Sigmoid colon (tissue), 7 donors: ENCODE results near the gene PMM2. TPM values are rescaled to one million over a fixed set of nuclear protein-coding genes. Genes with fewer than 3 reads are reported as not detected.

Experiments
- DNase-seq: peaks from one replicate; pipeline ENCODE4 v3.0.0-alpha.2; 2019
- H3K27ac ChIP-seq, 4 donors: fragments of 200-600 bp; sonication (generic); one replicate each; pipeline ENCODE4 v1.5.1; 2016 to 2019; ENCODE audit warnings: mild to moderate bottlenecking in 1 of 4
- H3K27me3 ChIP-seq, 3 donors: fragments of 200-600 bp; sonication (generic); one replicate each; pipeline ENCODE4 v1.5.1; 2019; ENCODE audit warnings: mild to moderate bottlenecking in 1 of 3
- H3K36me3 ChIP-seq, 4 donors: fragments of 200-600 bp; sonication (generic); one replicate each; pipeline ENCODE4 v1.5.1; 2016 to 2019
- H3K4me1 ChIP-seq, 4 donors: fragments of 200-600 bp; sonication (generic); one replicate each; pipeline ENCODE4 v1.5.1; 2017 to 2019
- H3K4me3 ChIP-seq, 4 donors: fragments of 200-600 bp; sonication (generic); one replicate each; pipeline ENCODE4 v1.5.1; 2017 to 2019; ENCODE audit warnings: mild to moderate bottlenecking in 2 of 4, moderate library complexity in 1 of 4
- H3K9me3 ChIP-seq, 4 donors: fragments of 200-600 bp in 3 of 4; sonication (generic) in 3 of 4; one replicate each; pipeline versions ENCODE4 v1.5.1 to v1.6.1; 2013 to 2019
- EP300 ChIP-seq, 4 donors: sonication (generic); formaldehyde crosslinking; IDR thresholded peaks; one replicate each; pipeline ENCODE4 v1.6.1; 2017; ENCODE audit warnings: antibody characterized with exemption in 4 of 4
- POLR2A ChIP-seq, 2 donors: fragments of 450-650 bp; IDR thresholded peaks; one replicate each; pipeline ENCODE4 v1.6.1; 2016; ENCODE audit warnings: antibody characterized with exemption in 2 of 2, mild to moderate bottlenecking in 2 of 2, moderate library complexity in 2 of 2
- POLR2AphosphoS5 ChIP-seq, 4 donors: sonication (generic); formaldehyde crosslinking; IDR thresholded peaks; one replicate each; pipeline ENCODE4 v1.6.1; 2017; ENCODE audit warnings: antibody characterized with exemption in 4 of 4
- WGBS, 2 donors: extraction: QIAGEN DNeasy Blood & Tissue Kit; methylation state at CpG; one replicate each; pipeline ENCODE4 v1.1.7; 2013; 5-methylcytosine and 5-hydroxymethylcytosine counted together
- intact Hi-C: fragments of 100-400 bp; cut with DNase I; formaldehyde crosslinking; loops from one replicate; pipeline ENCODE4 v1.15.1; 2023
- polyA plus RNA-seq, 3 donors: library from polyadenylated mRNA; stranded (reverse); fragments of 200-250 nt; gene quantifications; one replicate each; pipeline ENCODE4 v1.2.3, GENCODE V29; 2013
- total RNA-seq, 4 donors: library from RNA; depleted of rRNA; stranded (reverse); fragments of >200 nt; gene quantifications; one replicate each; pipeline ENCODE4 v1.1.0, GENCODE V29; 2016
- TF ChIP-seq, protein P1 (sequence below), 4 experiments: fragments of 450-650 bp in 3 of 4; fragments of 200-600 bp in 1 of 4; IDR thresholded peaks; one replicate each; pipeline ENCODE4 v1.5.1; 2016 to 2019; ENCODE audit warnings: antibody characterized with exemption in 4 of 4, mild to moderate bottlenecking in 3 of 4, moderate library complexity in 2 of 4
- donor health status: healthy with polysubstance abuse.
- donor health status: Bipolar disorder and iron deficiency.
- donor health status: healthy.

Gene PMM2
- total and polyA plus RNA-seq, 7 donors = 13.6 to 52.4 (median 22.1) TPM

DNA sequence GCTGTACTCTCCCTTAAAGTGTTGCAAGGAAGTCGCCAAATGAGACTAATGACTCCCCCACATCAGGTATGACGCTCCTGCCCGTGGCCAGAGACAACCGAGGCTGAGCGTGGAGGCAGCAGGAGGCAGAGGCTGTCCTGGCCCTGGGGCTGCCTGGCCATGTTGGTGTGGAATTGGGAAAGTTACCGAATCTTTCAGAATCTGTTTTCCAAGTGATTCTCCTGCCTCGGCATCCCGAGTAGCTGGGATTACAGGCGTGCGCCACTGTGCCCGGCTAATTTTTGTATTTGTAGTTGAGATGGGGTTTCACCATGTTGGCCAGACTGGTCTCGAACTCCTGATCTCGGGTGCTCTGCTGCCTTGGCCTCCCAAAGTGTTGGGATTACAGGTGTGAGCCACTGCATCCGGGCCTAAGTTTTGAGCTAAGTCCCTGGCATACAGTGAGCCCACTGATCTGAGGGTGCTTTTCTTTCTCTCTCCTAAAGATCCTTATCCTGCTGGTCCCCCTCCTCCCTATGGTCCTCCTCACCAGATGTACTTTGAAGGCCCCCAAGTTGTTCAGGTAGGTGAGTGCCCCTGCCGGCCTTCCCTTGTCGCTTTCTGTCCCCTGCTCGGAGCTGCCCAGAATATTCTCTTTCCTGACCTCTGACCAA is 85.2 kb downstream of the PMM2 start:
- peaks cover 0 to 43% (median 8%) of the 10 kb centered on the region in 3 donors for H3K27me3 ChIP-seq
- no peak for DNase-seq
- H3K36me3 ChIP-seq = no peaks in the 10 kb centered on the region
- TF ChIP-seq, protein P1, sequence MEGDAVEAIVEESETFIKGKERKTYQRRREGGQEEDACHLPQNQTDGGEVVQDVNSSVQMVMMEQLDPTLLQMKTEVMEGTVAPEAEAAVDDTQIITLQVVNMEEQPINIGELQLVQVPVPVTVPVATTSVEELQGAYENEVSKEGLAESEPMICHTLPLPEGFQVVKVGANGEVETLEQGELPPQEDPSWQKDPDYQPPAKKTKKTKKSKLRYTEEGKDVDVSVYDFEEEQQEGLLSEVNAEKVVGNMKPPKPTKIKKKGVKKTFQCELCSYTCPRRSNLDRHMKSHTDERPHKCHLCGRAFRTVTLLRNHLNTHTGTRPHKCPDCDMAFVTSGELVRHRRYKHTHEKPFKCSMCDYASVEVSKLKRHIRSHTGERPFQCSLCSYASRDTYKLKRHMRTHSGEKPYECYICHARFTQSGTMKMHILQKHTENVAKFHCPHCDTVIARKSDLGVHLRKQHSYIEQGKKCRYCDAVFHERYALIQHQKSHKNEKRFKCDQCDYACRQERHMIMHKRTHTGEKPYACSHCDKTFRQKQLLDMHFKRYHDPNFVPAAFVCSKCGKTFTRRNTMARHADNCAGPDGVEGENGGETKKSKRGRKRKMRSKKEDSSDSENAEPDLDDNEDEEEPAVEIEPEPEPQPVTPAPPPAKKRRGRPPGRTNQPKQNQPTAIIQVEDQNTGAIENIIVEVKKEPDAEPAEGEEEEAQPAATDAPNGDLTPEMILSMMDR (IDR thresholded peaks at IDR 0.05) = no peak
- TF ChIP-seq POLR2AphosphoS5 (IDR thresholded peaks at IDR 0.05) (no peak), POLR2A (IDR thresholded peaks at IDR 0.05) (no peak), EP300 (IDR thresholded peaks at IDR 0.05) (no peak)
- intact Hi-C loops = loop anchor here (5.0 kb wide), 1 partner anchor 86 kb away; the partner anchor contains the start of genes PMM2 and TMEM186
- 92% methylated on average over 17 of the region's 17 CpGs for WGBS, 2 donors
- H3K27ac ChIP-seq = no peak overlapping the region
- H3K4me3 ChIP-seq = no peak overlapping the region
- H3K9me3 ChIP-seq = no peaks in the 10 kb centered on the region
- peaks cover 0 to 23% (median 18%) of the 10 kb centered on the region in 4 donors for H3K4me1 ChIP-seq

DNA sequence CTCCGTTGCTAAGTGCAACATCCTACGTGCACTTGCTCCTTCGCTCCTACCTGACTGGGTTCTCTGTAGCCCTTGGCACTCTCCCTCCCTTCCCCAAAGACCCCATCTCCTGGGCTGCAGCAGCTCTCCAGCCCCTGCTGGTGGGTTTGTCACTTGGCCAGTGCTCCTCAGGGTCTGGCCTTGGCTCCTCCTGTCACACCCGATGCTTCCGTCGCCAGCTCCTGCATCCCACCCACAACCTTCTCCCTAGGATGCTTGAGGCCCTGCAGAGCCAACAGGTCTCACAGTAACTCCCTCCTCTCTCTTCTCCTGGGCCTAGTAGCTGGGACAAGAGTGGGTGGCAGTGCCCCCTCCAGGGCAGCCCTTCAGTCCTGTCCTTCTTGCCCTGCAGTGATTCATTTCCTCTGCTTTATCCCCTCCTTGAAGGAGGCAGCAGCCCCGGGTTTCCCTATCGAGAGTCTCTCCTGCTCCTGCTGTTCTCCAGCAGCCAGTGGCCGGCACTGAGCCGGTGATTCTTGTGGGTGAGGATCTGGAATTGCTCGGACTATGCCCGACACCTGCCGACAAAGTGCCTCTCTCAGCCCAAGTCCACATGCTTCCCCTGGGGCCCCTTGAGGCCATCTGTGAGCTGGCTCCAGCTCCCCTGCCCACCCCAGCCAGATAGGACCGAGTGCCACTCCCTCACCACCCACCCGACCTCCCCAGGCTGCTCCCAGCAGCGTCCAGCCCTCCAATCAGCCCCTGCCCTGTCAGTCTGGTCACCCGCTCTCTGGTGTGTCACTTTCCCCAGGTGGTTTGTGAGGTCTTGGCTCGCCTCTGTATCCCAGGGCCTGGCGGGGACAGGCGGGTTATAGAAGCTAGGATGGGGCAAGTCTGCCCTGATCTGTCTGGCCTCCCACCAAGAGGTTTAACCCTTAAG is 88.3 kb downstream of the PMM2 start:
- intact Hi-C loops = no loop called here
- no peak for TF ChIP-seq POLR2AphosphoS5 (IDR thresholded peaks at IDR 0.05)
- no peak for TF ChIP-seq POLR2A (IDR thresholded peaks at IDR 0.05)
- TF ChIP-seq, protein P1 (IDR thresholded peaks at IDR 0.05) = no peak
- no peak for TF ChIP-seq EP300 (IDR thresholded peaks at IDR 0.05)
- 6 to 18% methylated on average over 20 of the region's 20 CpGs for WGBS, 2 donors
- H3K36me3 ChIP-seq = peaks cover 0 to 16% (median 4%) of the 10 kb centered on the region in 4 donors
- H3K9me3 ChIP-seq = no peaks in the 10 kb centered on the region
- peaks cover 0 to 24% (median 19%) of the 10 kb centered on the region in 4 donors for H3K4me1 ChIP-seq
- DNase-seq = no peak
- H3K27me3 ChIP-seq = peaks cover 0 to 40% (median 8%) of the 10 kb centered on the region in 3 donors
- H3K27ac ChIP-seq = no peak overlapping the region
- H3K4me3 ChIP-seq = no peak overlapping the region

DNA sequence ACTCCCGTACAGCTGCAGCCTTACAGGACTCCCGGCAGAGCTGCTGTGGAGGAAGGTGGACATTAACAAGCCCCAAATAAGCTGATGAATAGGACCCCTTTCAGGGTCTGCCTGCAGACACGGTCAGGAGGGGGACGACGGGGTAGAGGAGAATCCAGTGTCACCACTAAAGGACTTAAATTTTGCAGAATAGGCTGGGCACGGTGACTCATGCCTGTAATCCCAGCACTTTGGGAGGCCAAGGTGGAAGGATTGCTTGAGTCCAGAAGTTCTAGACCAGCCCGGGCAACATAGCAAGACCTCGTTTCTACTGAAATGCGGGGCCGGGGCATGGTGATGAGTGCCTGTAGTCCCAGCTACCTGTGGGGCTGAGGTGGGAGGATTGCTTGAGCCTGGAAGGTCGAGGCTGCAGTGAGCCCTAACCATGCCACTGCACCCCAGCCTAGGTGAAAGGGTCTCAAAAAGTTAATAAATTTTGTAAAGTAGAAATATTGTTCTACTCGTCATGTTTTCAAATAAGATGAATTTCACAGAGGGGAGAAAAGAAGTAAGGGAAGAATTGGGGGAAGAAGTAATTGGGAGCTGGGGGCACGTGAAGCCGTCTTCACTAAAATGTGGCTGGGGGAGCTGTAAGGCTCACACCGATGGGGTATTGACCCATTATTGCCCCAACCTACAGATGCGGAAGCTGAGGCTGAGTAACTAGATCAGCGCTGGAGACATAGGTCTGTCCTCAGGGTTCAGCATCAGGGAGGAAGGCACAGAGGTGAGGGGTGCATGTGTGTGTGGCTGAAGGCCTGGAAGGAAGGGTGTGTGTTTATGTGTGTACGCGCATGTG is 89.2 kb downstream of the PMM2 start:
- DNase-seq = no peak

DNA sequence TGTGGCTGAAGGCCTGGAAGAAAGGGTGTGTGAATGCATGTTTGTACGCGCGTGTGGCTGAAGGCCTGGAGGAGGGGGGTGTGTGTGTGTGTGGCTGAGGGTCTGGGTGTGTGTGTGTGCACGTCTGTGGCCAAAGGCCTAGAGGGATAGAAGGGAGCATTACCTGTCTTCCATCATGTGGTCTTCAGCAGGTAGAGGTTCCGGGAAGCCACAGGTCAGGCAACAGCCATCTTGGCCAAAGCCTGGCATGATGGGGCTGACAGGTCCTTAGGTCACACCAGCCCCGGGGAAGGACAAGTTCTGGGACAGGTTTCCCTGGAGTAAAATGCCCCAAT is 89.8 kb downstream of the PMM2 start:
- DNase-seq = no peak
- 87 to 92% methylated on average over 6 of the region's 6 CpGs for WGBS, 2 donors
- H3K4me1 ChIP-seq = peaks cover 0 to 24% (median 19%) of the 10 kb centered on the region in 4 donors
- intact Hi-C loops = no loop called here
- no peaks in the 10 kb centered on the region for H3K9me3 ChIP-seq
- peaks cover 0 to 30% (median 13%) of the 10 kb centered on the region in 4 donors for H3K36me3 ChIP-seq
- no peak for TF ChIP-seq POLR2AphosphoS5 (IDR thresholded peaks at IDR 0.05)
- TF ChIP-seq, protein P1 (IDR thresholded peaks at IDR 0.05) = no peak
- TF ChIP-seq POLR2A (IDR thresholded peaks at IDR 0.05) = no peak
- TF ChIP-seq EP300 (IDR thresholded peaks at IDR 0.05) = no peak
- H3K27me3 ChIP-seq = peaks cover 0 to 25% (median 8%) of the 10 kb centered on the region in 3 donors
- no peak overlapping the region for H3K27ac ChIP-seq
- no peak overlapping the region for H3K4me3 ChIP-seq

More for the DNA sequence above, 89.2 kb downstream of the PMM2 start:
- TF ChIP-seq POLR2AphosphoS5 (IDR thresholded peaks at IDR 0.05) = no peak
- TF ChIP-seq, protein P1 (IDR thresholded peaks at IDR 0.05) = no peak
- no peak for TF ChIP-seq POLR2A (IDR thresholded peaks at IDR 0.05)
- TF ChIP-seq EP300 (IDR thresholded peaks at IDR 0.05) = no peak
- Histone ChIP-seq H3K27me3 (peaks cover 0 to 31% (median 8%) of the 10 kb centered on the region in 3 donors), H3K4me1 (peaks cover 0 to 24% (median 19%) of the 10 kb centered on the region in 4 donors), H3K27ac (no peak overlapping the region), H3K36me3 (peaks cover 0 to 25% (median 10%) of the 10 kb centered on the region in 4 donors), H3K4me3 (no peak overlapping the region), H3K9me3 (no peaks in the 10 kb centered on the region)
- 54 to 71% methylated on average over 19 of the region's 19 CpGs for WGBS, 2 donors
- intact Hi-C loops = no loop called here
